MCF 10A (cell line): Measurements from ENCODE around the gene FHIP2A. TPM values are rescaled to one million over a fixed set of nuclear protein-coding genes. Genes with fewer than 3 reads are reported as not detected.
"Not testable (repeated sequence)": the region's sequence is repeated elsewhere in the genome, so short reads cannot be mapped to it uniquely, and the experiment has no call there.

Source experiments
- BruUV-seq: library from RNA; stranded (reverse); fragments of 400-500 nt; replicated peaks from 2 replicates; lab custom pipeline; 2021; lab: Mats Ljungman, UMichigan
- CTCF ChIA-PET: fragments of 300-600 bp; sonication (Branson Sonifier 250); formaldehyde crosslinking; extraction: SDS; loops from one replicate; lab custom pipeline; 2021; ENCODE audit warnings: antibody characterized with exemption, inconsistent platforms; lab: Yijun Ruan, JAX
- POLR2A ChIA-PET: fragments of 300-600, 350-650 bp; sonication (Branson Sonifier 250); formaldehyde crosslinking; extraction: SDS; loops from one replicate; lab custom pipeline; 2020; ENCODE audit warnings: antibody characterized with exemption, inconsistent platforms; lab: Yijun Ruan, JAX
- DNase-seq: peaks from one replicate; pipeline ENCODE4 v3.0.0-alpha.2; 2018; ENCODE audit not compliant: unreplicated experiment
- H3K27ac Mint-ChIP-seq: one replicate; pipeline ENCODE4 v1.8.0; 2022; ENCODE audit warnings: mild to moderate bottlenecking, low read depth, mixed read lengths; ENCODE audit not compliant: unreplicated experiment
- H3K27me3 Mint-ChIP-seq: one replicate; pipeline ENCODE4 v1.8.0; 2022; ENCODE audit warnings: mixed read lengths; ENCODE audit not compliant: insufficient read depth, unreplicated experiment
- H3K36me3 Mint-ChIP-seq: one replicate; pipeline ENCODE4 v1.8.0; 2022; ENCODE audit warnings: mild to moderate bottlenecking, moderate library complexity, mixed read lengths; ENCODE audit not compliant: insufficient read depth, unreplicated experiment
- H3K4me1 Mint-ChIP-seq: one replicate; pipeline ENCODE4 v1.8.0; 2022; ENCODE audit warnings: mixed read lengths; ENCODE audit not compliant: insufficient read depth, unreplicated experiment
- H3K4me3 Mint-ChIP-seq: one replicate; pipeline ENCODE4 v1.8.0; 2022; ENCODE audit warnings: mild to moderate bottlenecking, moderate library complexity, mixed read lengths; ENCODE audit not compliant: unreplicated experiment
- H3K9me3 Mint-ChIP-seq: one replicate; pipeline ENCODE4 v1.8.0; 2022; ENCODE audit warnings: mixed read lengths; ENCODE audit not compliant: unreplicated experiment
- intact Hi-C: fragments of 100-400 bp; cut with micrococcal nuclease; formaldehyde crosslinking; loops from 2 replicates; pipeline ENCODE4 v1.14.1; 2022
- total RNA-seq: library from RNA; stranded (reverse); gene quantifications from 2 replicates; pipeline ENCODE4 v1.2.3, GENCODE V29; 2022
- TF ChIP-seq, protein P1 (sequence below): fragments of 200-600 bp; IDR thresholded peaks from one replicate; pipeline ENCODE4 v1.8.0; 2022; ENCODE audit warnings: antibody characterized with exemption, mild to moderate bottlenecking; ENCODE audit not compliant: unreplicated experiment

The FHIP2A gene
- total RNA-seq, 1 experiment from 2014 or later, result 17.2 TPM

DNA sequence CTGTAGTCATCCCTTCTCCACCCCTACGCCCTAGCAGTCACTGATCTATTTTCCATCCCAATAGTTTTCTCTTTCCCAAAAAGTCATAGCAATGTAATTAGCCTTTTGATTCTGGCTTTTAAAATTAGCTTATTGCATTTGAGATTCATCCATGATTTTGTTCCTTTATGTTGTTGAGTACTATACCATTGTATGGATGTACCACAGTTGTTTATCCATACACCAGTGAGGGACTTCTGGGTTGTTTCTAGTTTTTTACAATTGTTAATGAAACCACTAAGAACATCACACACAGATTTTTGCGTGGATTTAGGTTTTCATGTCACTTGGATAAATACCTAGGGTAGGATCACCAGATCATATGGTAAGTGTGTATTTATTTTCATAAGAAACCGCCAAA lies 16.1 kb downstream of the FHIP2A start:
- Mint-ChIP-seq H3K27me3 (no peaks in the 10 kb centered on the region), H3K9me3 (no peaks in the 10 kb centered on the region), H3K4me3 (no peak overlapping the region), H3K27ac (no peak overlapping the region), H3K36me3 (peaks cover 49% of the 10 kb centered on the region), H3K4me1 (no peaks in the 10 kb centered on the region)
- TF ChIP-seq, protein P1, sequence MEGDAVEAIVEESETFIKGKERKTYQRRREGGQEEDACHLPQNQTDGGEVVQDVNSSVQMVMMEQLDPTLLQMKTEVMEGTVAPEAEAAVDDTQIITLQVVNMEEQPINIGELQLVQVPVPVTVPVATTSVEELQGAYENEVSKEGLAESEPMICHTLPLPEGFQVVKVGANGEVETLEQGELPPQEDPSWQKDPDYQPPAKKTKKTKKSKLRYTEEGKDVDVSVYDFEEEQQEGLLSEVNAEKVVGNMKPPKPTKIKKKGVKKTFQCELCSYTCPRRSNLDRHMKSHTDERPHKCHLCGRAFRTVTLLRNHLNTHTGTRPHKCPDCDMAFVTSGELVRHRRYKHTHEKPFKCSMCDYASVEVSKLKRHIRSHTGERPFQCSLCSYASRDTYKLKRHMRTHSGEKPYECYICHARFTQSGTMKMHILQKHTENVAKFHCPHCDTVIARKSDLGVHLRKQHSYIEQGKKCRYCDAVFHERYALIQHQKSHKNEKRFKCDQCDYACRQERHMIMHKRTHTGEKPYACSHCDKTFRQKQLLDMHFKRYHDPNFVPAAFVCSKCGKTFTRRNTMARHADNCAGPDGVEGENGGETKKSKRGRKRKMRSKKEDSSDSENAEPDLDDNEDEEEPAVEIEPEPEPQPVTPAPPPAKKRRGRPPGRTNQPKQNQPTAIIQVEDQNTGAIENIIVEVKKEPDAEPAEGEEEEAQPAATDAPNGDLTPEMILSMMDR, result no peak
- no peak for DNase-seq
- CTCF ChIA-PET, result no interaction called here
- intact Hi-C loops, result no loop called here
- POLR2A ChIA-PET, result interaction anchor here (0.7 to 1.4 kb wide), 3 partner anchors 12 to 16 kb away, joined by 3 to 4 read pairs (median 3); partner anchors contain the start of gene FHIP2A
- no TSS peak for BruUV-seq

GRCh38 chr10:114839901-114840300 lies 18.3 kb downstream of the FHIP2A start:
- H3K9me3 Mint-ChIP-seq, result no peaks in the 10 kb centered on the region
- no peak overlapping the region for H3K27ac Mint-ChIP-seq
- no peaks in the 10 kb centered on the region for H3K4me1 Mint-ChIP-seq
- TF ChIP-seq, protein P1, result no peak
- H3K4me3 Mint-ChIP-seq, result no peak overlapping the region
- no TSS peak for BruUV-seq
- ChIA-PET POLR2A (no interaction called here), CTCF (no interaction called here)
- peaks cover 58% of the 10 kb centered on the region for H3K36me3 Mint-ChIP-seq
- no peaks in the 10 kb centered on the region for H3K27me3 Mint-ChIP-seq
- intact Hi-C loops, result no loop called here
- DNase-seq, result no peak

GRCh38 chr10:114845978-114846693 lies 24.6 kb downstream of the FHIP2A start:
- CTCF ChIA-PET, result no interaction called here
- POLR2A ChIA-PET, result interaction anchor here (1.1 kb wide), 1 partner anchor 11 kb away, joined by 6 read pairs; no protein-coding TSS in a partner anchor
- intact Hi-C loops, result no loop called here
- H3K27ac Mint-ChIP-seq, result no peak overlapping the region
- no peaks in the 10 kb centered on the region for H3K4me1 Mint-ChIP-seq
- no peaks in the 10 kb centered on the region for H3K27me3 Mint-ChIP-seq
- no peaks in the 10 kb centered on the region for H3K9me3 Mint-ChIP-seq
- peaks cover 94% of the 10 kb centered on the region for H3K36me3 Mint-ChIP-seq
- BruUV-seq, result TSS peak; percentile 4
- TF ChIP-seq, protein P1, result no peak
- DNase-seq, result no peak
- H3K4me3 Mint-ChIP-seq, result no peak overlapping the region

DNA sequence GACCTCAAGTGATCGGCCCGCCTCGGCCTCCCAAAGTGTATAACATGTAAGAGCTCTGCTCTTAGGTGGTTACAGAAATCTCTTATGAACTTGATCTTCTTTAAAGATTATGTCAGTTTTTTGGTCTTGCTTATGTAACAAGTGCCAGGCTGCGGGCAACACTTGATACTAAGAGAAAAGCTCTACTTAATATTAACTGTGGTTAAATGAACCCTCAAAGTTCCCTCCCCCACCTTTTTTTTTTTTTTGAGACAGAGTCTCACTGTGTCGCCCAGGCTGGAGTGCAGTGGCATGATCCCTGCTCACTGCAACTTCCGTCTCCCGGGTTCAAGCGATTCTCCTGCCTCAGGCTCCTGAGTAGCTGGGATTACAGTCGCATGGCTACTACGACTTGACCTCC lies 25.9 kb downstream of the FHIP2A start:
- peaks cover 96% of the 10 kb centered on the region for H3K36me3 Mint-ChIP-seq
- POLR2A ChIA-PET, H3K27me3 Mint-ChIP-seq, BruUV-seq, H3K27ac Mint-ChIP-seq, H3K4me1 Mint-ChIP-seq, CTCF ChIA-PET, H3K4me3 Mint-ChIP-seq, intact Hi-C loops, DNase-seq, H3K9me3 Mint-ChIP-seq: not testable (repeated sequence)
